SK-N-MC (cell line): ENCODE measurements around the gene FAIM2.

ENCODE experiments used
- FOXP2 ChIP-seq: optimal IDR thresholded peaks from 2 replicates; pipeline ENCODE3; 2011; ENCODE audit warnings: mild to moderate bottlenecking, moderate library complexity; ENCODE audit not compliant: insufficient read depth; ENCODE audit errors: extremely low read length, control extremely low read depth
- POLR2AphosphoS5 ChIP-seq: IDR thresholded peaks from 2 replicates; pipeline ENCODE4 v1.6.1; 2012; ENCODE audit warnings: mild to moderate bottlenecking, low read depth, low read length, borderline replicate concordance

- TF ChIP-seq POLR2AphosphoS5 (no peak), FOXP2 (no peak)
Measured at GRCh38 chr12:49945394-49946080, 41.8 kb upstream of the FAIM2 start.
